ENCODE measurements around the gene PSMB7.

The PSMB7 gene

DNA sequence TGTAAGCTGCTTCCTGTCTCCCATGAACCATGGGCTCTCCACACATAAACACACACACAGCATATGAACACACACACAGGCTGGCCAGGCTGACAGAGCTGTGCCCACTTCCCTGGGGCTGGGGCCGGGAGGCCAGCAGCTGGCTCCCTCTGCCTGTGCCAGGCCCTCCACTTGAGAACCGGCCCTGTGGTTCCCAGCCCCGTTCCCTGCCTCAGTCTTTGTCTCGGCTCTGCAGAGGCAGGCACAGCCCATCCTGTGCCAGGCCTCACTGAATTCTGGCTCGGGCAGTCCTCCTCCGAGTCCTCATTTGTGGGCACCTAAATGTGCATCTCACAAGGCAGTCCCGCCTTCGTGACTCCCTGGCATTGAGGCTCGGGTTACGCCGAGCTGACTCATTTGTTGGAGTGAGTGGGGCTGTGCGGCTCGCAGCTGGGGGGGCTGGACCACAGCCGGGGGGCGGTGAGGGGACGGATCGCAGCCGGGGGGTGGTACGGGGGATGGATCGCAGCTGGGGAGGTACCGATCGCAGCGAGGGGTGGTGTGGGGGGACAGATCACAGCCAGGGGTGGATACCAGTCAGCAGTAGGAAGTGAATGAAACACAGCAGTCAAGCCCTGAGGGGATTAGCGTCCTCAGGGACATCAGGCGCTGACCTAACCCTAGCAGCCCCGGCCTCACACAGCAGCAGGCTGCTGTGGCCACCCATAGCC lies 72.3 kb downstream of the PSMB7 start:
- no peak for DNase-seq

- no peak for DNase-seq
These were observed 72.9 kb downstream of the PSMB7 start for GRCh38 chr9:124342402-124342775.

GRCh38 chr9:124341455-124342170 lies 73.6 kb downstream of the PSMB7 start:
- DNase-seq, result no peak

GRCh38 chr9:124340219-124341069 lies 74.8 kb downstream of the PSMB7 start:
- DNase-seq, result no peak

GRCh38 chr9:124339603-124340146 lies 75.6 kb downstream of the PSMB7 start:
- no peak for DNase-seq

DNA sequence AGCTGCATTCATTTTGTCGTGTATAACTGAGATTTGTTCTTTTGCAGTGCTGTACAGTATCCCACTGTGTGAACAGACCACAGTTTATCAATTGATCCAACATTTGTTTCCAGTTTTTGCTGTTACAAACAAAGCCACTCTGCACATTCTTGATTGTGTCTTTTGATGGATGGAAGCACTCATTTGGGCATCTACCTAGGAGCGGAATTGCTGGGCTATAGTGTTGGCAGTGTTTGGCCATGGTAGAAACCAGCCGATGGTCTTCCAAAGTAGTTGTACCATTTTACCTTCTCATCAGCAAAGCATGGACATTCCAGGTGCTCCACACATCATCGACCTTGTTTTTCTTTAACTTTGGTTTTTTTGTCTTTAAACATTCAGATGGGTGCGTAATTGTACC lies 77.7 kb downstream of the PSMB7 start:
- DNase-seq, result no peak

- no peak for DNase-seq
These were observed 79.9 kb downstream of the PSMB7 start for GRCh38 chr9:124335320-124335707.

DNA sequence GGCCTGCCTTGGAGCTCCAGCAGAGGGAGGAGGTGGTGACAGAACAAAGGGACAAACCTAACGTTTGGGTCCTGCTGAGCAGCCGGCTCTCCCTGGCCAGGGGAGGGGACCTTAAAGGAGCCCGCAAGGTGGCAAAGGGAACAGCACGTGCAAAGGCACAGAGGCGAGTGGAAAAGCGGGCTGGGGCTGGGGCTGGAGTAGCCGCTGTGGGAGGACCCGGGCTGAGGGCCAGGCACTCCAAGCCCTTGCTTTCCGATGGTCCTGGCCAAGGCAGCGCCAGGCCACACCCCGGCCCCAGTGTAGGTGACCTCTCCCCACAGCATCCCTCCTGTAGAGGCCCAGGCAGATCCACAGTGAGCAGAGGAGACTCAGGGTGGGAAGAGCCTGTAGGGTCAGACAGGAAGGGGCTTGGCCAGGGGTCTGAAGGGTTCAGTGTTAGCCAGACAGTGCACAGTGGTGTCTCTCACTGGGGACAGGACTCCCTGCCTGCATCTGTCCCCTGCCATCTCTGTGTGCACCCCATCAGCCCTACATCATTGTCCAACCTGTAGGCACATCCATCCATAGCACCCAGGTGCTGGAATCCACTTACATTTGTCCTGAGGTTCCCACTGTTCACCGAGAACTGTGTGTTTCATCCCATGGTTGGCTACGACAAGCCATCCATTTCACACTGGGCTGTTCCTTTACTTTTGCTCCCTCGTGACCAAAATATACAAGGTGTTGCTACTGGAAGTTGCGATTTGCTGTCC lies 80.5 kb downstream of the PSMB7 start:
- DNase-seq, result no peak

DNA sequence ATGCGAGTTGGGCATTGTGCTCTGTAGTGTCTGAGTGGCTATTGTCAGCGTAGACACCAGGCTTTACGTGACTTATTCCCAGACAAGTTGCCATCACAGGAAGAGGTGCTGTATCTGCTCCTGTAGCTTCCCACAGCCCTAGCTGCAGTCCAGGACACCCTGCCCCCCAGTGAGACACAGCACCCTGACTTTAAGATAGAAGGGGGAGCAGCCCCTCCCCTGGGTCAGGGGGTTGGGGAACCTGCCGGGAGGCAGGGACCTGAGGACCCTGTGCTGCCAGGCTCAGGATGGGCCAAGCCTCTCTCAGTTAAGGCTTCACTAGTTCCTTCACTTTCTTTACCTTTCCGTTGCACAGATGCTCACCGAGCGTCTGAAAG lies 82.1 kb downstream of the PSMB7 start:
- DNase-seq, result no peak

DNA sequence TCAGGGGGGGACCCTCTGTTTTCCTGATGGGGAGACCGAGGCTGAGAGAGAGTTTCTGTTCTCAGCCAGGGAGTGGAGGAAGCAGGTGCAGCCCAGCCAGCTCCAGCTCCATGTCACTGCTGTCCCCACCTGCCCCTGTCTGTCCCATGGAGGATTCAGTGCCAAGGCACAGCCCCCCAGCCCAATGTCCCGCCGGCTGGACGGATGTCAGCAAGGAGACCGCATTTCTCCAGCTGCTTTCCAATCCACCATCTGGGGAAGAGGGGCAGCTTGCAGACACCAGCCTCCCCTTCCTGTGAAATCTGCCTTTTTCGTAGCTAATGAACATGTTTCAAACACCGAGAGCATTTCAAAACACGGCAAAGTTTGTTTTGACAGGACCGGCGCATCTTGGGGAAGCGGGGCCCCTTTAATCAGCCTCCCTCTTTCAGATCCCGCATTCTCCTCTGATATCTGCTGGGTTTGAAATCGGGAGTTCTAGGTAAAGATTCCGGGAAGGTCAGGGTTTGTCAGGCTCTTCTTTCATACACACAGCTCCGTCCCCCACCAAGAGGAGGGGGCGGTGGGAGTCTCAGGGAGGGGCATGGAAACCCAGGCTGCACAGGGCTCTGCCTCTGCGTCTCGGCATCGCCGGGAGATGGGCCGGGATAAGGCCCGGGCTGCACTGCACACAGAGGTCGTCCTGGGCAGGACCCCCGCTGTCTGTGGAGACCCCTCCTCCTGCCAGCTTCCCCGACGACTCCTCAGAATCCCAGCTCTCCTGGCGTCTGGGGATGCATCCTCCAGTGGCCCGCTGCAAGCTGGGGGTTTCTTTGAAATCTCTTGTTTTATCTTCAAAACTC lies 82.7 kb downstream of the PSMB7 start:
- DNase-seq, result no peak

- DNase-seq, result no peak
These were observed 83.7 kb downstream of the PSMB7 start for GRCh38 chr9:124331580-124331979.

GRCh38 chr9:124330011-124330697 lies 85.1 kb downstream of the PSMB7 start:
- no peak for DNase-seq

- no peak for DNase-seq
These were observed 85.9 kb downstream of the PSMB7 start for GRCh38 chr9:124329206-124329792.

DNA sequence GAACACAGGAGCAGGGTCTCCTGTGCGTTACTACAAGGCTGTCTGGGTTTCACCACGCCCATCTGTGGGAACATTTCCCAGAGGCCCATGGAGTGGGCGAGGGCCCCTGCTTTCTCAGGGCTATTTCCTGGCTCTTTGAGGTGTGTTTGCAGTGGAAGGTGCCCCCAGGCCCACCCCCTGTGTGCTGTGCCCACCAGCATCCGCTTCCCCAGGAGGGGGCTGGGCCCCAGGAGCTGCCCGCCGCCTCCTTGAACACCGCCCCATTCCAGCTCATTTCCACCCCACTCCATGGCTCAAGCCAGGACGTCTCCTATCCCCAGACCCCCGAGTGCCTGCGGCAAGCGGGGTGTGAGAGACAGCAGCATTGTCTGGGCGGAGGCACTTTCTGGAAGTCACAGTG lies 87.0 kb downstream of the PSMB7 start:
- DNase-seq, result no peak

GRCh38 chr9:124327491-124327890 lies 87.8 kb downstream of the PSMB7 start:
- DNase-seq, result no peak

GRCh38 chr9:124326378-124326777 lies 88.9 kb downstream of the PSMB7 start:
- DNase-seq, result no peak

- no peak for DNase-seq
These were observed 89.4 kb downstream of the PSMB7 start for GRCh38 chr9:124325816-124326215.

DNA sequence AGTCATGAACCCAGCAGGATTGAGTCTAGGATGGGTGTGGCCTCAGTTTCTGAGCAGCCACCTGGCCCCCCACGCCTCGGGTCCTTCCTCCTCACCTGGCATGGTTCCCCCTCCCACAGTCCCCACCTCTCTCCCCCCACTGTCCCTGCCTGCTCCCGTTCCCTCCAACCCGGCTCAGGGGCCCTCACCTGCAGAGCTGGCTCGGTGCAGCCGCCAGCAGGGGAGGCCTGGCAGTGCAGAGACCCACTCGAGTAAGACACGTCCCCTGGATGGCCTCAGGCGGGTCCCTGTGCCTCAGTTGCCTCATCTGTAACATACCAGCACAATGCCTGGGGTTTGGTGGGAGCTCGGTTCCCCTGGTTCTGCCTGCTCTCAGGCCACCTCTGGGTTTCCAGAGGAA lies 91.3 kb downstream of the PSMB7 start:
- no peak for DNase-seq

GRCh38 chr9:124322618-124323432 lies 92.4 kb downstream of the PSMB7 start:
- no peak for DNase-seq

- no peak for DNase-seq
These were observed 93.3 kb downstream of the PSMB7 start for GRCh38 chr9:124321935-124322334.

Measured in activated T-cell treated with anti-CD3 and anti-CD28 coated beads for 4 hours (primary cell).